ENCODE data around the gene GTF2F2. TPM values are rescaled to one million over a fixed set of nuclear protein-coding genes. Genes with fewer than 3 reads are reported as not detected.
A peak's percentile ranks its signal among the peaks of the same experiment; 100 is the strongest.

GTF2F2 gene
- total RNA-seq, 2 experiments from 2014 or later: 18.8 to 19.6 TPM

- Mint-ChIP-seq H3K27me3 (ENCODE audit: low read depth) (no peaks in the 10 kb centered on the region), H3K36me3 (ENCODE audit: low read depth) (peaks cover 33% of the 10 kb centered on the region), H3K4me1 (ENCODE audit: low read depth) (no peaks in the 10 kb centered on the region), H3K9me3 (ENCODE audit: insufficient read depth) (no peaks in the 10 kb centered on the region), H3K27ac (no peak overlapping the region), H3K4me3 (no peak overlapping the region)
- ATAC-seq: no peak
- ChIA-PET CTCF (no interaction called here), POLR2A (interaction anchor here (0.6 kb wide), 1 partner anchor 40 kb away, joined by 3 read pairs; no protein-coding TSS in a partner anchor)
- DNase-seq: no peak
Measured at GRCh38 chr13:45162821-45163220, 42.5 kb downstream of the GTF2F2 start.

GRCh38 chr13:45166858-45167257 is 46.5 kb downstream of the GTF2F2 start:
- peaks cover 22% of the 10 kb centered on the region for H3K36me3 Mint-ChIP-seq (ENCODE audit: low read depth)
- CTCF ChIA-PET: no interaction called here
- H3K4me1 Mint-ChIP-seq (ENCODE audit: low read depth): no peaks in the 10 kb centered on the region
- H3K27me3 Mint-ChIP-seq (ENCODE audit: low read depth): no peaks in the 10 kb centered on the region
- H3K9me3 Mint-ChIP-seq (ENCODE audit: insufficient read depth): no peaks in the 10 kb centered on the region
- ATAC-seq (no peak), DNase-seq (no peak)
- POLR2A ChIA-PET: no interaction called here
- H3K4me3 Mint-ChIP-seq: no peak overlapping the region
- no peak overlapping the region for H3K27ac Mint-ChIP-seq

GRCh38 chr13:45167611-45168554 is 47.6 kb downstream of the GTF2F2 start:
- no peak for ATAC-seq
- Mint-ChIP-seq H3K4me3 (no peak overlapping the region), H3K4me1 (ENCODE audit: low read depth) (no peaks in the 10 kb centered on the region), H3K27ac (no peak overlapping the region), H3K36me3 (ENCODE audit: low read depth) (peaks cover 29% of the 10 kb centered on the region), H3K9me3 (ENCODE audit: insufficient read depth) (no peaks in the 10 kb centered on the region), H3K27me3 (ENCODE audit: low read depth) (no peaks in the 10 kb centered on the region)
- ChIA-PET POLR2A (no interaction called here), CTCF (interaction anchor here (0.6 kb wide), 1 partner anchor 1901 kb away, joined by 4 read pairs; no protein-coding TSS in a partner anchor)
- no peak for DNase-seq

GRCh38 chr13:45168555-45168930 is 48.2 kb downstream of the GTF2F2 start:
- no peaks in the 10 kb centered on the region for H3K4me1 Mint-ChIP-seq (ENCODE audit: low read depth)
- CTCF ChIA-PET: no interaction called here
- no peaks in the 10 kb centered on the region for H3K27me3 Mint-ChIP-seq (ENCODE audit: low read depth)
- no peak for ATAC-seq
- no peak for DNase-seq
- peaks cover 31% of the 10 kb centered on the region for H3K36me3 Mint-ChIP-seq (ENCODE audit: low read depth)
- H3K27ac Mint-ChIP-seq: no peak overlapping the region
- H3K4me3 Mint-ChIP-seq: no peak overlapping the region
- no peaks in the 10 kb centered on the region for H3K9me3 Mint-ChIP-seq (ENCODE audit: insufficient read depth)
- POLR2A ChIA-PET: no interaction called here

GRCh38 chr13:45174478-45174877 is 54.2 kb downstream of the GTF2F2 start:
- ChIA-PET POLR2A (no interaction called here), CTCF (no interaction called here)
- Mint-ChIP-seq H3K4me3 (no peak overlapping the region), H3K9me3 (ENCODE audit: insufficient read depth) (no peaks in the 10 kb centered on the region), H3K36me3 (ENCODE audit: low read depth) (peaks cover 25% of the 10 kb centered on the region), H3K27ac (no peak overlapping the region), H3K27me3 (ENCODE audit: low read depth) (no peaks in the 10 kb centered on the region), H3K4me1 (ENCODE audit: low read depth) (peaks cover 11% of the 10 kb centered on the region)
- ATAC-seq: no peak
- no peak for DNase-seq

GRCh38 chr13:45178349-45179162 is 58.2 kb downstream of the GTF2F2 start:
- Mint-ChIP-seq H3K4me3 (no peak overlapping the region), H3K36me3 (ENCODE audit: low read depth) (peaks cover 8% of the 10 kb centered on the region), H3K4me1 (ENCODE audit: low read depth) (peaks cover 19% of the 10 kb centered on the region), H3K27ac (no peak overlapping the region), H3K27me3 (ENCODE audit: low read depth) (no peaks in the 10 kb centered on the region), H3K9me3 (ENCODE audit: insufficient read depth) (no peaks in the 10 kb centered on the region)
- ChIA-PET POLR2A (no interaction called here), CTCF (interaction anchor here (0.9 to 1.3 kb wide), 3 partner anchors 14 to 163 kb away, joined by 3 read pairs; no protein-coding TSS in a partner anchor)
- DNase-seq: no peak
- peak; percentile 39 for ATAC-seq

GRCh38 chr13:45179428-45179827 is 59.1 kb downstream of the GTF2F2 start:
- Mint-ChIP-seq H3K4me3 (no peak overlapping the region), H3K9me3 (ENCODE audit: insufficient read depth) (no peaks in the 10 kb centered on the region), H3K27me3 (ENCODE audit: low read depth) (no peaks in the 10 kb centered on the region), H3K4me1 (ENCODE audit: low read depth) (peaks cover 19% of the 10 kb centered on the region), H3K27ac (no peak overlapping the region), H3K36me3 (ENCODE audit: low read depth) (peaks cover 11% of the 10 kb centered on the region)
- ATAC-seq (no peak), DNase-seq (no peak)
- POLR2A ChIA-PET: no interaction called here
- CTCF ChIA-PET: interaction anchor here (0.9 to 1.3 kb wide), 3 partner anchors 13 to 164 kb away, joined by 3 read pairs; no protein-coding TSS in a partner anchor

- peaks cover 19% of the 10 kb centered on the region for H3K4me1 Mint-ChIP-seq (ENCODE audit: low read depth)
- DNase-seq (no peak), ATAC-seq (no peak)
- no peak overlapping the region for H3K4me3 Mint-ChIP-seq
- ChIA-PET CTCF (no interaction called here), POLR2A (no interaction called here)
- no peaks in the 10 kb centered on the region for H3K9me3 Mint-ChIP-seq (ENCODE audit: insufficient read depth)
- peaks cover 3% of the 10 kb centered on the region for H3K36me3 Mint-ChIP-seq (ENCODE audit: low read depth)
- no peaks in the 10 kb centered on the region for H3K27me3 Mint-ChIP-seq (ENCODE audit: low read depth)
- no peak overlapping the region for H3K27ac Mint-ChIP-seq
Measured at GRCh38 chr13:45180303-45180702, 60.0 kb downstream of the GTF2F2 start.

GRCh38 chr13:45180713-45181601 is 60.6 kb downstream of the GTF2F2 start:
- H3K4me3 Mint-ChIP-seq: no peak overlapping the region
- ATAC-seq (no peak), DNase-seq (no peak)

GRCh38 chr13:45184693-45185092 is 64.4 kb downstream of the GTF2F2 start:
- peaks cover 14% of the 10 kb centered on the region for H3K36me3 Mint-ChIP-seq (ENCODE audit: low read depth)
- ChIA-PET CTCF (no interaction called here), POLR2A (no interaction called here)
- no peak overlapping the region for H3K4me3 Mint-ChIP-seq
- no peaks in the 10 kb centered on the region for H3K27me3 Mint-ChIP-seq (ENCODE audit: low read depth)
- H3K4me1 Mint-ChIP-seq (ENCODE audit: low read depth): peaks cover 8% of the 10 kb centered on the region
- DNase-seq (no peak), ATAC-seq (no peak)
- no peaks in the 10 kb centered on the region for H3K9me3 Mint-ChIP-seq (ENCODE audit: insufficient read depth)
- H3K27ac Mint-ChIP-seq: peak overlapping the region; percentile 60

More at GRCh38 chr13:45180713-45181601, 60.6 kb downstream of the GTF2F2 start:
- H3K4me1 Mint-ChIP-seq (ENCODE audit: low read depth): peaks cover 19% of the 10 kb centered on the region
- H3K9me3 Mint-ChIP-seq (ENCODE audit: insufficient read depth): no peaks in the 10 kb centered on the region
- H3K27ac Mint-ChIP-seq: no peak overlapping the region
- H3K27me3 Mint-ChIP-seq (ENCODE audit: low read depth): no peaks in the 10 kb centered on the region
- CTCF ChIA-PET: interaction anchor here (1.2 kb wide), 1 partner anchor 24 kb away, joined by 3 read pairs; no protein-coding TSS in a partner anchor
- peaks cover 3% of the 10 kb centered on the region for H3K36me3 Mint-ChIP-seq (ENCODE audit: low read depth)
- POLR2A ChIA-PET: no interaction called here

- ChIA-PET POLR2A (no interaction called here), CTCF (no interaction called here)
- DNase-seq (no peak), ATAC-seq (no peak)
- Mint-ChIP-seq H3K9me3 (ENCODE audit: insufficient read depth) (no peaks in the 10 kb centered on the region), H3K27me3 (ENCODE audit: low read depth) (no peaks in the 10 kb centered on the region), H3K36me3 (ENCODE audit: low read depth) (peaks cover 14% of the 10 kb centered on the region), H3K4me1 (ENCODE audit: low read depth) (peaks cover 8% of the 10 kb centered on the region), H3K4me3 (no peak overlapping the region), H3K27ac (no peak overlapping the region)
Measured at GRCh38 chr13:45185286-45185685, 65.0 kb downstream of the GTF2F2 start.

Measured in activated CD8-positive, alpha-beta T cell treated with anti-CD3 and anti-CD28 coated beads, Interleukin-2, amount 10 ng/mL, durations not matched to agents 7 days and 5 days (primary cell).